KOPT-K1 (cell line): ENCODE measurements around the gene CCL4L2.
"Not testable (repeated sequence)": the region's sequence is repeated elsewhere in the genome, so short reads cannot be mapped to it uniquely, and the experiment has no call there.

Experiments used
- H3K27ac ChIP-seq: fragments of 200-600 bp; sonication (generic); 2 replicates; pipeline ENCODE4 v1.5.1; 2016; ENCODE audit warnings: antibody characterized with exemption, mild to moderate bottlenecking, low read depth, low read length; ENCODE audit not compliant: poor library complexity, severe bottlenecking
- H3K36me3 ChIP-seq: fragments of 200-600 bp; sonication (generic); 2 replicates; pipeline ENCODE4 v1.5.1; 2017; ENCODE audit warnings: antibody characterized with exemption, mild to moderate bottlenecking, low read length, moderate library complexity; ENCODE audit not compliant: insufficient read depth
- H3K9me3 ChIP-seq: fragments of 200-600 bp; sonication (generic); 2 replicates; pipeline ENCODE4 v1.5.1; 2017; ENCODE audit warnings: antibody characterized with exemption, low read length, mild to moderate bottlenecking; ENCODE audit not compliant: insufficient read depth, poor library complexity, severe bottlenecking

CCL4L2 gene

DNA sequence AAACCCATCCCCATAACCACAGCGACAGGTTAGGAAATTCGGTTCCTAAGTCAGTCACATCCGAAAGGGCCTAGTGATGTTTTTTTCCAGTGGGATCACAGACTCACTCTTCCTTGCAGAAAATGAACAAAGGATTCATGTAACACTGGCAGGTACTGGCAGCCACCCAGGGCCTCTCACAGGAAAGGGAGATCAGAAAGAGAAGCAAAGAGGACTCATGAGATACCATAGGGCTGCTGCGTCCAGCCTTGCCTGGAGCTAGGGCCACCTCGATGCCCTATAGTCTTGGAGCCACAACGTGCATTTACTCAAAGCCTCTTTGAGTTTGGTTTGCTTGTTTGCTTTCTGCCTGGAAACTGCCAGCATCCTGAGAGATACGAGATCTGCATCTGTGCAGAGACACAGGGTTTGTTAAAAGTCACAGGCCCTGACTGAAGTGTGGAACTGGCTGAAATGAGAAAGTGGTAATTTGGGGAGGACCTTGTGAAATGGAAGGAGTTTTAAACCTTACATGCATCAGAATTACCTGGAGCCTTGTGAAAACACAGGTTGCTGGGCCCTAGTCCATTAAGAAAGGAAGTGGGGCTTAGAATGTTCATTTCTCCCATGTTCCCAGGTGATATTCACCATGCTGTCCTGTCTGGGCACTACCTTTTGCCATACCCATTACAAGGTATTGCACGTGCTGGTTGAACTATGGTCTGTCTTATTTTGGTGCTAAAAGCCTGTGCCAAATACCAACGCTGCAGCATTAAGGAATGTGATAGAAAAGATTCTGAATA, 20.1 kb upstream of the CCL4L2 start:
- H3K36me3 ChIP-seq, H3K27ac ChIP-seq, H3K9me3 ChIP-seq: not testable (repeated sequence)

- Histone ChIP-seq H3K9me3 (no peaks in the 10 kb centered on the region), H3K36me3 (no peaks in the 10 kb centered on the region), H3K27ac (no peak overlapping the region)
Measured at GRCh38 chr17:36193216-36193775, 17.6 kb upstream of the CCL4L2 start.

DNA sequence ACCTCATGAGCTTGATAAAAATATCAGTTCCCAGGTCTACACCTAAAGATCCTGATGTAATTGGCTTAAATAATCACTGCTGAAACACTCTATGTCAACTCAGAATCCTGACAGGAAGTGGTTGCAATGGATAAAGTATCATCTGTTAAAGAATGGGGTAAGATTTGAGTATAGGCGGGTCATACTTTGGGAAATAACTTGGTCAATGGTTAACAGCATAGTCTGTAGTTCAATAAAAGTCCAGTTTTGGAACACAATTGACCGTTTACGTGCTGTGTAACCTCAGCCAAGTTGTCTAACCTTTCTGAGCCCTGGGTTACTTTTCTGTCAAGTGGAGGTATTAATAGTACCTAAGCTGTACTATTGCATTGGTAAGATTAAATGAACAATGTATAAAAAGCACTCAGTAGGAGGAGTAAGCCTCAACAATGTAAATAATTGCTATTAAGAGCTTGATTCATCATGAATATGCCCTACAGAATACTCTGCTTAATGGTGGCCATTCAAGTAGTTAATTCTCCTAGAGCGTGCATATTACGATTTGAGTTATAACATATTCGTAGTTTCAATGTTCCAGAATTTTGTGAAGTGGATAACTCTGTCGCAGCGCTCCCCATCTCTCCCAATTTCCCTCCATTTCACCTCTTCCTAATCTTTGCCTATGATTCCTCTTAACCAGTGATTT, 16.6 kb upstream of the CCL4L2 start:
- not testable (repeated sequence) for H3K27ac ChIP-seq, H3K9me3 ChIP-seq, H3K36me3 ChIP-seq

GRCh38 chr17:36194832-36195433, 15.9 kb upstream of the CCL4L2 start:
- not testable (repeated sequence) for H3K27ac ChIP-seq, H3K36me3 ChIP-seq, H3K9me3 ChIP-seq

GRCh38 chr17:36195434-36196130, 15.3 kb upstream of the CCL4L2 start:
- H3K9me3 ChIP-seq = no peaks in the 10 kb centered on the region
- no peaks in the 10 kb centered on the region for H3K36me3 ChIP-seq
- no peak overlapping the region for H3K27ac ChIP-seq

DNA sequence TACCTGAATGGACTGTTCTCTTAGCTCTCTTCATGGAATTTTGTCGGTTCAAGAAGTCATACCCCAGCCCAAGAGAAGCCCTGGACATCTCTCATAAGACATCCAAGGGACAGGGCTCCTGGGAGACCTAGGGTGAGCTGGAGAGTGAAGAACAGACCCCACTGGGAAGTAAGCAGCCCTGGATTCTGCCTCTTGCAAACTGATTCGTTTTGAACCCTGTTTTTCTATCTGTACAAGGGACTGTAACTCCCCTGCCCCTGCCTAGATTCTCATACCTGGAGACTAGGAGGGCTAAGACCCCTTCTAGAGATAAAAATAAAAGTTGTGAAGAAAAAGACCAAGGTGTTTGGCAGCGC, 14.8 kb upstream of the CCL4L2 start:
- H3K27ac ChIP-seq = no peak overlapping the region
- H3K36me3 ChIP-seq = no peaks in the 10 kb centered on the region
- H3K9me3 ChIP-seq = no peaks in the 10 kb centered on the region

DNA sequence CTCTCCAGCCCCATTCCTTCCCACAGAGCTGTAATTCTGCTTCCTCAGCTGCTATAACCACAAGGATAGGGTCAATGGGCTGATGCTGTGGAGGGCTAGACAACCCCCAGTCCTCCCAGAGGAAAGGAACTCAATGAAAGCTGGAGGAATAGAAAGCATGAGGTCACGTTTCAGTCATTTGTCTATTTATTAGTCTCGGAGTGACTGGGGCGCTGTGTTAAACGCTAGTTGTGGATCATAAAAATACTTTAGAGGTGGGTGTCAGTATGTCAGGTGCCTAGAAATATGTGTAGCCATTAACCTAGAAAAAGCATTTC, 13.5 kb upstream of the CCL4L2 start:
- H3K27ac ChIP-seq = no peak overlapping the region
- H3K36me3 ChIP-seq = no peaks in the 10 kb centered on the region
- no peaks in the 10 kb centered on the region for H3K9me3 ChIP-seq

- no peaks in the 10 kb centered on the region for H3K36me3 ChIP-seq
- H3K9me3 ChIP-seq = no peaks in the 10 kb centered on the region
- H3K27ac ChIP-seq = no peak overlapping the region
Measured at GRCh38 chr17:36198831-36199465, 11.9 kb upstream of the CCL4L2 start.

- H3K27ac ChIP-seq, H3K36me3 ChIP-seq, H3K9me3 ChIP-seq: not testable (repeated sequence)
Measured at GRCh38 chr17:36201102-36201501, 9.8 kb upstream of the CCL4L2 start.

- not testable (repeated sequence) for H3K36me3 ChIP-seq, H3K27ac ChIP-seq, H3K9me3 ChIP-seq
Measured at GRCh38 chr17:36201506-36201905, 9.4 kb upstream of the CCL4L2 start.

GRCh38 chr17:36203335-36203734, 7.5 kb upstream of the CCL4L2 start:
- H3K9me3 ChIP-seq = no peaks in the 10 kb centered on the region
- H3K27ac ChIP-seq = no peak overlapping the region
- no peaks in the 10 kb centered on the region for H3K36me3 ChIP-seq

DNA sequence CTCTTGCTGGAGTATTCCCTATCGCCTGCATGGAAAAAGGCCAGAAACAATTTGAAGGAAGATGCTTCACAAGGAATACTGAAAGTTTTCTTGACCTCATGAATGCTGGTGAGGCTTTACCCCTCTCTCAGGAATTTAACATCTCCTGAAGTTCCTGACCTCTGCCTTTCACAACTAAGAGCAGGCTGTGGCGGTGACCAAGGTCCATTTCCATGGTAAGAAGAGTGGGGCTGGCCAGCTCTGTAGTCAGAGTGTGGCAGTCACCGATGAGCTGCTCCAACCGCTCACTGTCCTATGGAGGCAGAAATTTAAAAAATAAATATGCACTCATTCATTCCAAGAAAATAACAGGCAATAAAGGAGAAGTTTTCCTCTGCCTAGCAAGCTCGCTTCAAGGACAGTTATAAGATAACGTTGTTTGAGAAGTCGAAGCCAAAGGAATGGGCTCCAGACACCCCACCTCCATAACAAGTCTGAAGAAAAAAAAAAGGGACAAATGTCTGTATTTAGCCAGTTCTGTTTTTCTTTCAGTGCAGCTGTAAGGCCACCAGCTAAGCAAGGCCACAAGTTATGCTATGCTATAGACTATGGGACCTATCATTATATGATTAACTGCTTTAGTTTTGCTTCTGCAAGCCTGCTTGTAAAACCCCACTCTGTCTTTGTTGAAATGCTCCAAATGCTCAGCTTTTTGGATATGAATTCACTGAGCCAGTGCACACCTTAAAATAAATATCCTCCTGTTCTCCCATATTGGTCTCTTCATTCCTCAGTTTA, 6.0 kb upstream of the CCL4L2 start:
- Histone ChIP-seq H3K36me3 (no peaks in the 10 kb centered on the region), H3K27ac (no peak overlapping the region)

DNA sequence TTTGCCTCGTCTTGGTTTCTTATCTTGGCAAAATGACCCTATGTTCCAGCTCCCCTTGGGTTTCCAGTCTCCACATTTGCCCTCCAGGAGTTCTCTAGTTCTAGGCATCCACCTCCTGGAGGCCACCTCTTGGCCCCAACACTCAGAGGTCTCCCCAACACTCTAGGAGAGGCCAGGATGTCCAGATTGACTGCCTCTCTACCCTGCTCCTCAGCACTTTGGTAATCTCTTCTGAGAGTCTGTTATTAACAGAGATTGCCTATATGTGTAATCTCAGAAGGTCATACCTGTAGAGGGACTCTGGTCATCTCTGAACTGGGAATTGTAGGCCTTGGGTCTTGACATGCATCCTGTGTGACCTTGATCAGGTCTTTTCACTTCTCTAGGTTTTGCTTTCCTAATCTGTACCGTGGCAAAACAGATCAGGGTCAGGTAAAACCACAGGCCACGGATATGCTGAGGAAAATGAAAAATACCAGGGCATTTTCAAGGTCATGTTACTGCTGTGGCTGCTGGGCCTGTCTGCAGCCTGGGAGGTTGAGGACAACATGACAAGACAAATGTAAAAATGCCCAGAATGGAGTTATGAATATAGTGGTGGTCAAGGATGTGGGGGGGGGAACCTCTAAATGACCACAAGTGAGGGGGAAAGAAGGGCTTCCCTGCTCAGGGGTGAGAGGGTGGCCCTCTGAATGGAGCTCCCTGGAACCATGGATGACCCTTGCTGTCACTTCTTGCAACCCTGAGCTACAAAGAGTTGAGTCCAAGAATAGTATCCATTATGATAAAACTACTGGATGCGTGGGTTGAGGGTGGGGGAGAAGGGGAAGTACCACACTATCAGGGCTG, 5.0 kb upstream of the CCL4L2 start:
- no peaks in the 10 kb centered on the region for H3K9me3 ChIP-seq
- H3K36me3 ChIP-seq = no peaks in the 10 kb centered on the region
- H3K27ac ChIP-seq = no peak overlapping the region

More for the DNA sequence above, 6.0 kb upstream of the CCL4L2 start:
- H3K9me3 ChIP-seq = no peaks in the 10 kb centered on the region

DNA sequence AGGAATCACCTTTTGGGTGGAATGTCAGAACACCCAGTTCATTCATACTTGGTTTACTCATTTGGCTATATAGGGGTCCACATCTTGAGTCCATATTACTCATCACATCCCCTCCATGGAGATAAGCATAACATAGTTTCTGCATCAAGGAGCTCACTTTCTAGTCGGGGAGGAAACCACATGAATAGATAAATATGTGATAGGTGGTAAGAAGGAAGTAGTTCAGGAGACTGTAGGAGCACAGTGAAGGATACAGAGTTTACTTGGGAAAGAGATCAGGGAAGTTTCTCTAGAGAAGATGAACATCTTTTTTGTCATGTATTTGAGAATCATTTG, 4.4 kb upstream of the CCL4L2 start:
- not testable (repeated sequence) for H3K36me3 ChIP-seq, H3K27ac ChIP-seq, H3K9me3 ChIP-seq
